HG02678 (cell line): Measurements from ENCODE around the gene GRB14.
"Not testable (repeated sequence)": the region's sequence is repeated elsewhere in the genome, so short reads cannot be mapped to it uniquely, and the experiment has no call there.

Experiments used
- ATAC-seq: cut with Tn5 transposase; IDR thresholded peaks from one replicate; pipeline ENCODE4 v1.9.1; 2021; ENCODE audit warnings: mild to moderate bottlenecking, moderate library complexity; ENCODE audit not compliant: unreplicated experiment

Gene GRB14

DNA sequence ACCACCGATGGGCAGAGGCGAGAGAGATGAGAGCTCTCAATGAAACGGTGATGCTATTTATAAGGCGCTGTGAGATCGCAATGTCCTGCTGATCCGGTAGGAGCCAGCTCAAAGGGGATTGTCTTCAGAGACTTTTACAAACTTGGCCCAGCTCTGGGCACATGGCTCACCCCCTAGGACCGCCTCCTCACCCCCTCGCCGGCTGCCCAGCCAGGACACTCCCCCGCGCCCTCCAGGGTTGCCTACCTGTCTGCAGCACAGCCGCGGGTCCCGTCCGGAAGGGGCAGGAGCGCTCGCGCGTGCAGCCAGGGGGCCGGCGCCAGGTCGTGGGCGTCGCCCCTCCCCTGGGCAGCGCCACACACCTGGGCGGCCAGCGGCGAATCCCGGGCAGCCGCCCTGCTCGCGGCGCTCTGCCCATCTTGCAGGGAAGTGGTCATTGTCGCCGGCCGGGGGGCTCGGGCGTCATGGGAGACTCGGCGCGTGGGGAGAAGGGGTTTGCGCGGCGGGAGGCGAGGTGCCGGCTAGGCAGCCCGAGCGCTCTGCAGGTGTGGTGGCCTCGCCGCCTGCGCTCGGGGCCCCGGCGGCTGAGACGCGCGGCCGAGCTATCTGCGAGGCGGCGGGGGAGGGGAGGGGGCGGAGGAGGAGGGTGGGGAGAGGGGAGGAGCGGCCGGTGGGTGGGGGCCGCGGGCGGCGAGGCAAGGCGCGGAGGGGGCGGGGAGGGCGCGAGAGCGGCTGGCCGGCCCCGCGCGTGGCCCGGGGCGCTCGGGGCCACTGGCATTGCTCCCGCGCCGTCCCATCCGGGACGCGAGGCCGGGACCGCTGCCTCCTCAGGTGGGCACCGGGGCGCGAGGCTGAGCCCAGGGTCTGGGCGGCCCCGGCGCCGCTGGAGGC, at the start of gene GRB14:
TSS of gene GRB14 (minus strand) at position 610 of the 891 bp plus-strand sequence. CDS start at position 437, 173 bp downstream.
- ATAC-seq, result no peak

DNA sequence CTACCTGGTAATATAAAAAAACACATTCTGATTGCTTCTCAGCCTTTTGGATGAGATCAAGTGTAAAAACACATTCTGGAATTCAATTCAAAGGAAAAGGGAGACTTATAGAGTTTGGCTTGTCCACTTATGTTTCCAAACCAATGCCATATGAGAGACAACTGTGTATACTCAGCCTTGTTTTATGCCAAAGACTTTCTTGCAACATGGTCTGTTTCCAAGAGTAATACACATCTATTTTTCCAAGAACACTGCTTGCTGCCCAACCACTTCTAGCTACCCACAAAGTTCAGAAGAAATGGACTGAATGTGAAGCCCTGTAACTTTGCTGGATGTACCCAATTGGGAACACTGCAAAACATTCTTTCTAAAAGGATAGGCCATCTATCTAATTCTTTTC, 48.0 kb upstream of the GRB14 start:
- ATAC-seq, result no peak

DNA sequence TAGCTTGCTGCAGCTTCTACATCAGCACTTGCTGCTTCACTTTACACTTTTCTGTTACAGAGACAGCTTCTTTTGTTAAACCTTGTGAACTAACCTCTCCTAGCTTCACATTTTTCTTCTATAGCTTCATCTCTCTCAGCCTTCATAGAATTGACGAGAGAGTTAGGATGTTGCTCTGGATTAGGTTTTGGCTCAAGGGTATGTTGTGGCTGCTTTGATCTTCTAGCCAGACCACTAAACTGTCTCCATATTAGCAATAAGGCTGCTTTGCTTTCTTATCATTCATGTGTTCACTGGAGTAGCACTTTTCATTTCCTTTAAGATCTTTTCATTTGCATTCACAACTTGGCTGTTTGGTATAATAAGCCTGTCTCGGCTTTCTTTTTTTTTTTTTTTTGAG, 46.3 kb upstream of the GRB14 start:
- ATAC-seq, result no peak

DNA sequence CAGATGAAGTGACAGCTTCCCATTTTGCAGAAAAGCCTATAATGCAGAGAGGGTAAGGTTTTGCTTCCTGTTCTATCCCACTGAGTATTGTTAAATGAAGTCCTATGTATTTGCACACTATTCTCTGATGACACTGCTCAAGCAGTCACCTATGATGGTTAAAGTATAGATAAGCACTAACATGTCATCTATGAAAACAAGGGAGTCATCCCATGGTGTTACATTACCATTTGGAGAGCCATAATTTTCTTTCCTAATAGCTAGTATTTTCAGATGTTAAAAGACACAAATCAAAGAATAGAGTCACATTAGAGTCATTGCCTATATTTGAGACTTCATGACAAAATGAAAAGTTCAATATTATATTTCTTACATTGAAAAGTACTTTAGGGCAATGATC, 42.8 kb upstream of the GRB14 start:
- no peak for ATAC-seq

DNA sequence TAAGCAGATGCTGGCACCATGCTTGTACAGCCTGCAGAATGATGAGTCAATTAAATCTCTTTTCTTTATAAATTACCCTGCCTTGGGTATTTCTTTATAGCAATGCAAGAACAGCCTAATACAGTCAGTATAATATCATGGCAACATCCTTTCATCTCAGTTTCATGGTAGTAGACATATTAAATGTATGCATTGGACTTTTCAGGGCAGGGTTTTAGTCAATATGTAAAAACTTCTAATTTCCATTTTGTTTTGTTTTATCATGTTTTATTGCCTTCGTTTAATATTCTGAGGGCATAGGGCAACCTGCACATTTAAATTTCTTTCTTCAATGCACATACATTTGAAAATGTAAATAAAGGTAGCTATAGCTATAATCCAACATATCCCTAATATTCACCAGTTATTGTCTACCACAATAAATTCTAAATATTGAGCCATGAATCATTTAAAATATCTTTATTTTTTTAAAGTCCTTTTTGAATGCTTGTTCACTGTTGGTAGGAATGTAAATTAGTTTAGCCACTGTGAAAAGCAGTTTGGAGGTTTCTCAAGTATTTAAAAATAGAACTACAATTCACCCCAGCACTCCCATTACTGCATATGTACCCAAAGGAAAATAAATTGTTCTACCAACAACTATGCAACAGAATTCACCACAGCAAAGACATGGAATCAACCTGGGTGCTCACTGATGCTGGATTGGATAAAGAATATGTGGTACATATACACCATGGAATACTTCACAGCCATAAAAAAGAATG, 41.8 kb upstream of the GRB14 start:
- ATAC-seq, result no peak

DNA sequence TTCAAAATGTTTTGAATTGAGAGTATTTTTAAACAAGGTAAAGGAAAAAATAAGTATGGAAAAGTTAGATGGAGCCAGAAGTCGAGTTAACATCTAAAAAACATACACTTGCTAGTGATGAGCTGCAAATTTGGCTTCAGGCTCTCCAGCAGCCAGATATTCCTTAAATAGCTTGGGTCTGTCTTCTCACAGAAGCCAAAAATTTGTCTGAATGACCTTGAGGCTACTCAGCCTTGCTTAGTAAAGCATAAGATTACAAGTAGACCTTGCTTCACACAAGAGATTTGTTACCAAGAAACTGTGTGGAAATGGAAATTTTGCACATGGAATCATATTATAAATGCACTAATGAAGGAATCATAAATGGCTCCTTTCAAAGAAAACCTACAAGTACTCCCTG, 40.8 kb upstream of the GRB14 start:
- ATAC-seq, result no peak

DNA sequence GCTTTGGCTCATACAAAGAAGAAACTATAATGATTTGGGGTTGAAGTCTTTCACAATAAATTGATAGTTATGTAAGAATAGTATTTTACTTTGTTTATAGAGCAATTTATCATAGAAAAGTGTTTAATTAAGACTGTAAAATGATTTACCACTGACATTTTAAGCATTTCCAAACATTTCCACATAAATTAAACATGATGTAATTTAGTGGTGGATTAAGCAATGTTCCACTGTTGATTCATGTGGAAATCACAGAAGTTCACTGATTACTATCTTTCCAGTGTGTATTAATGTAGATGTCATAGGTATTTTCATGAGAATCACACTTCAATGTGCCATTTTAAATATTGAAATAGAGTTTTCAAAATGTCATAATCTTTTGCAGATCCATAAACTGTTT, 40.1 kb upstream of the GRB14 start:
- no peak for ATAC-seq

DNA sequence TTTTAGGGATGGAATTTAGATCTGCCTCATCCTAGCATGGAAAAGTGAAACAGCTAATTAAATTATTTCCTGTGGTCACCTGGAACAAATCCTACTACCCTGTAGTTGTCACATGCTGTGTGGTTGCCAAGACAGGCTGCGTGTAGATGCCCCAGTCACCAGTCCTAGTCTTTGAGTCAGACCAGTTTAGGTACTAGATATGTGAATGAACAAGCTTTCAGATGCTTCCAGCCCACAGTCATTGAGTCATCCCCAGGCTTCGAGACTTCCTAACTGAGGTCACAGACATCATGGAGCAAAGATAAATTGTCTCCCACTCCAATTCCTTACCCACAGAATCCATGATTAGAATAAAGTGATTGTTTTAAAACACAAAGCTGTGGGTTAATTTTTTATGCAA, 35.8 kb upstream of the GRB14 start:
- no peak for ATAC-seq

DNA sequence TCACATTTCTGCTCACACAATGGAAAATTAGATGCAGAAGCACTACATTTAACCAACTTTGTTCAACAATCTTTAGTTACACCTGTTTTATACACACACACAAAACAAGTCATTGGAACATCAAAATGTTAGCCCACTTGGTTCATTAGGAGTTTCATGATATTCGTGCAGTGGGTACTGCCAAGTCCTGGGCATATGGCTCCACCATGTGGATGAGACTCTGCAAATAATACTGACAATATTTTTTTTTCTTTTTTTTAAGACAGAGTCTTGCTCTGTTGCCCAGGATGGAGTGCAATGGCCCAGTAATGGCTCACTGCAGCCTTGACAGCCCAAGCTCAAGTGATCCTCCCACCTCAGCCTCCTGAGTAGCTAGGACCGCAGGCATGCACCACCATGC, 34.5 kb upstream of the GRB14 start:
- ATAC-seq, result no peak

DNA sequence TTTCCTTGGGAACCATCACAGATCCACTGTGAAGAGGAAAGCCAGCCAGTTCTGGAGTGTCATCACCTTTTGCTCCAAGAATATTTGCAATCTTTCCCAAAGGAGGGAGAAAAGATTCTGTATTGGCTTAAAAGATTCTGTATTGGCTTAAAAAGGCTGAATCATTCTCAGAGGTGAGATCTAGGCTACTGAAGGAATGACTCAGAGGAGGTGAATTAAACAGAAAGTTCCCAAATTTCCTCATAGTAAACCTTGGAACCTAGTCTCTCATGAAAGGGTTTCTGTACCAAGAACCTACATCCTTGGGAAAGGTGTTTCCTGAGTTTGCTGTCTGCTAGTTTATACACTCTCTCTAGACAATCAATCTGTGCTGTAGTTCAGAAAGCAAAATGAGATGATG, 34.1 kb upstream of the GRB14 start:
- ATAC-seq, result no peak

DNA sequence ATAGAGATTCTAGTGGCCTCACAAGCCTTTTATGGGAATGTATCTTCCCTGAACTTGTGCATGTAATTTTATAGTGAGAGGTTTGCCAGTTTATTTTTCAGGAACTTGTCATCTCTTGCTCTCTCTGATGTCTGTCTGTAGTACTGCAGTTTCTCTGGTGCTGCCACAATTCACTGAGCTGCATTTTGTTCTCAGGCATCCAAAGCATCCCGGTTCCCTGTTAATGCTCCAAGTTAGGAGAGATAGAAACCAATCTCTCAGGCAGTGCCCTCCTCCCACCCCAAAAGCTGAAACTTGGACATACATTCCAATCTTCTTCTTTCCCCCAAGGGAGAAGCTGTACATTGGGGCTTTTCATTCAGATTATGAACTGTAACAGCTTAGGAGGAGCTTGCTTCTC, 30.1 kb upstream of the GRB14 start:
- no peak for ATAC-seq

DNA sequence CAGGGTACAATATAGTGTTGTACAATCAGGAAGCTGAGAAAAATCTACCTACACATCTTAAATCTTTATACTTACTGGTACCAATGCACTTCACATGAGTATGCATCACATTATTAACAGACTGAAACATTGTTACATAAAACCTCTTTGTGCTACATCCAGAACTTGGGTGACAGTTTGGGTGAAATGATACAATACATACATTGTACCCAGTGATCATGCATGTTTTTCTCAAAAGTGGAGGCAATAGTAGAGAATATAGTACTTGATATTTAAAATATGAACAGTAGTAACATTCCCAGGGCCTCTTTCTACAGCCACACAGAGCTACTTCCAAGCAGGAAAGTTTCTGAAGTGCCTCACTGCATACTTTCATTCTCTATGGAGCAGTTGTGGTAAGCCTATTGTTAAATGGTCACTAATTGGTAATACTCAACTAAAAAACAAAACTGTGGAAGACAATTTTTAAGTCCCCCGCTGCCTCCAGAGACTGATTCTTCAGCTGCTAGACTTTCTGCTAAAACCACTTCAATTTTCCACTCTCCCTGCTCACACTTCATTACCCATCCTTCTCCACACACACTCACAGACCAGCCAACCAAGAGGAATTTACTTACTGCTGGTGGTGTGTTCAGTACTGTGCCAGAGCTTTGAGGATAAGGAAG, 22.9 kb upstream of the GRB14 start:
- ATAC-seq, result no peak

DNA sequence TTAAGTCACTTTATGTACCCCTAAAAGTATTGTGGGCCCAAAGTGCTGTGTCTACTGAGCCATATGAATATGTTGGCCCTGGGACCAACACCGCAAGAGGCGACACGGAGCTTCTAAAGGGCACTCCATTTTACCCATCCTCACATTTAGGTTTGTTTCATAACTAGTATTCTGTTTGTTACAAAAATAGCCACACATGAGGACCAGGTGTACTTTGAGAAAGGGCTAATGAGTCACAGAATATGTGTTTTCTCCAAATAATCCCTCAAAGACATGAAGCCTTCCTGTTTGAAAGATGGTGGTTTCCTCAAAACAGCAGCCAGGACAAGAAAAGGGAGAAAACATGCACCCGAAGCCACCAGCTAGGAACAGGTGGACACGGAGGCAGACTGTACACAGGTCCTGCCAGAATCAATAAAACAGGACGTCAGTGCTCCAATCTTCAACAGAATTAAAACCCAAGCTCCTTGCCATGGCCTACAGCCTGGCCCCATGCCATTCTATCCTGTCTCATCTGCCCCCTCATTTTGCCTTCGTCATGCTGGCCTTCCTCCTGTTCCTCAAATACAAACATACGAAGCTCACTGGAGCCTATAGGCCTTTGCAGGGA, 21.8 kb upstream of the GRB14 start:
- no peak for ATAC-seq

DNA sequence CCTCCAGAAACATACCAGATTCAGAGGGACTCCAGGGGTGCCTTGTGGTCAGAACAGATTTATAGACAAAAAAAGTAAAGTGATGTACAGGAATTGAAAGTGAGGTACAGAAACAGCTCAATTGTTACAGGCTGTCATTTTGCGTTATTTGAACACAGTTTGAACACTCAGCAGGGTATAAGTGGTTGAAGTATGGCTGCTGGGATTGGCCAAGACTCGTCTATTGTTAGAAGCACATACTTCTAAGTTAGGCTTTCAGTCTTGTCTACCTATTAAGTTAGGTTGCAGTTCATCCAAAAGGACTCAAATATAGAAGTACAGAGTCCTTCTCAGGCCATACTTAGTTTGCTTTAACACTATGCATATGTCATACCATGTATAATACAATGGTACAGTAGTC, 21.0 kb upstream of the GRB14 start:
- no peak for ATAC-seq

DNA sequence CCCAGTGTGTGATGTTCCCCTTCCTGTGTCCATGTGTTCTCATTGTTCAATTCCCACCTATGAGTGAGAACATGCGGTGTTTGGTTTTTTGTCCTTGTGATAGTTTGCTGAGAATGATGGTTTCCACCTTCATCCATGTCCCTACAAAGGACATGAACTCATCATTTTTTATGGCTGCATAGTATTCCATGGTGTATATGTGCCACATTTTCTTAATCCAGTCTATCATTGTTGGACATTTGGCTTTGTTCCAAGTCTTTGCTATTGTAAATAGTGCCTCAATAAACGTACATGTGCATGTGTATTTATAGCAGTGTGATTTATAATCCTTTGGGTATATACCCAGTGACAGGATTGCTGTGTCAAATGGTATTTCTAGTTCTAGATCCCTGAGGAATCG, 7.0 kb upstream of the GRB14 start:
- not testable (repeated sequence) for ATAC-seq

DNA sequence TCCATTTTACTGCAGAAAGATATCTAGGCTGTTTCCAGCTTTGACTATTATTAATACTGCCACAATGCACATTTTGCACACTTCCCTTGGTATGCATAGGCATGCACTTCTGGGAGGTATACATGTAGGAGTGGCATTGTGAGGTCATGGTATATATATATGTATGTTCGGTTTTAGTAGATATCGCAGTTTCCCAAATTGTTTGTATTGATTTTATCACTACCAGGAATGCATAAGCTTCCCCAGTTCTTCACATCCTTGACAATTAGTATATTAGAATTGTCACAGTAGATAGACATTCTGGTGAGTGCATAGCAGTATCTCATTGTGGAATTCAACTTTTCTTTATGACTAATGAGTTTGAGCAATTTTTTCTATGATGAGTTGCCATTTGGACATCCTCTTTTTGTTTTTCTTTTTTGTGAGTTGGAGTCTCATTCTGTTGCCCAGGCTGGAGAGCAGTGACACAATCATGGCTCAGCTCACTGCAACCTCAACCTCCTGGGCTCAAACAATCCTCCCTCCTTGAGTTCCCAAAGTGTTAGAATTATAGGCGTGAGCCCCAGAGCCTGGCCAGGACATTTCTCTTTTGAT, 4.2 kb upstream of the GRB14 start:
- ATAC-seq, result no peak

DNA sequence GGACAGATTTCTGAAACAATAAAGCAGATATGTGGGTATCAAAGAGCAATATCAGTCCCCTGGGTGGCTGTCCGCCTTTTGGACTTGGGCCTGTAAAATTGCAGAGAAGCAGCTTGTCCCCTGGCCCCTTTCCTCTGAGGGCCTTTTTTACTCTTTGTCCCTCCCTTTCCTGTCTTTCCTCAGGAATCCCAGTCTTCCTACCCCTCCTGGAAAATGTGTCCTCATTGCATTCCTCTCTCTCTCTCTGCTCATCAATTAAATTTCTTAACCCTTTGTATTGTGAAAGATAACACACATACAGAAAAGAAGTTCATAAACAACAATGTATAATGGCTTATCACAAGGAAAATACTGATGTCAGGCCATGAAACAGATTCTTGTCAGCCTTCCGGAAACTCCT, 3.0 kb upstream of the GRB14 start:
- no peak for ATAC-seq

DNA sequence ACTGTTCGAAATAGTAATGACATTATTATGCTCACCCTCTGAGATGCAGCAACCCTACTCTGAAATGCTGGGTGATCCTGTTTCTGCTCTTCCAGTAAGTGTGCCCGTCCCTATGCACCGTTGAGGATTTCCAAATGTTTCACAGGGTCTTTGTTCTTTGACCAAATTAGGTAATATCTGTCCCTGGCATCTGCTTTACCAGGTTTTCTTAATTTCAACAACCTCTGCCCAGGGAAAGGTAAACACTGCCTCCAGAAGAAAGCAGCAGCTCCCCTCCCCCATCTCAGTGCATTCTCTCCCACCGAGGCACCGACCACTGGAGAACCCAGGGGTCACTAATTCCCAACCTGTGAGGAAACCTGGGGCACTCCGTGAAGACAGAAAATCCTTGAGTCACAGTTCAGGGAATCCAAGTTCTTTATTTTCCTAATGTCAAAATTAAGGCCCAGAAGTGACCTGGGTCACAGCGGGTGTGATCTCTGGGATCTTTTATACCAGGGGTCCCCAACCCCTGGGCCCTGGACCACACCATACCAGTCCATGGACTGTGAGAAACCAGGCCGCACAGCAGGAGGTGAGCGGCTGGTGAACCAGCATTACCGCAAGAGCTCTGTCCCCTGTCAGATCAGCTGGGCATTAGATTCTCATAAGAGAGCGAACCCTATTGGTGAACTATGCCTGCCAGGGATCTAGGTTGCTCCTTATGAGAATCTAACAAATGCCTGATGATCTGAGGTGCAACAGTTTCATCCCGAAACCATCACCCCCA, 1.2 kb upstream of the GRB14 start:
- no peak for ATAC-seq

DNA sequence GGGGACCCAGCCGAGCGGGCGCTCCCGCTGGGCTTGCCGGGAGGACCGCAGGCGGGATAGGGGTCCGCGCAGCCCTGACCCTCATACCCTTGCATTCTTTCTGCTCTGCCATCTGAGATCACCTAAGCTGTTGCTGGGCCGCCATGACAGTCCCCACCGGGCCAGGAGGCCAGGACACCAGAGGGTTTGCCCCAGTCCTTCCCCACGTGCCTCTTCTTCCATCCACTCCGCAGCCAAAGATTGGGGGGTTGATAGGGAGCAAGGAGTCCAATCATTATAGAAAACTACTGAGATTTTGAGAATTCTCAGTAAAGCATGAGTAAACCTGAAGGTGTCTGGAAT, 453 bp upstream of the GRB14 start:
- no peak for ATAC-seq

DNA sequence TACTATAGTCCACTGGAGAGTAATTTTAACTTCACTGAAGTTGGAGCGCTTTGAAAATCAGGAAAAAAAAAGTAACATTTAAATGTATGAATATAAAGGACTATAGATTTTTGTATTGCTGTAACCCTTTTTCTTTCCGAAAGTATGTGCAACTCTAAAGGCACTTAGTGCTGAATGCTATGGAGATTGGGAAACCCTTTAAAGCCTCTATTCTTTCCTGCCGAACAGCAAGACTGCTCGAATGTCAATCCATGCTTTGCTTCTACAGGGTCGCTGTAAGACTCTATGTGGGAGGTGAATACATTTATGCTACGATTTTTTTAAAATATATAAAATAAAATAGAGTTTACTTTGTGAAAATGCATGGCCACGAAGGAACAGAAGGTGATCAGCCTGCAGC, 825 bp downstream of the GRB14 start:
- no peak for ATAC-seq
